SK-N-SH (cell line): Measurements from ENCODE around the gene SEMA3G. TPM values are rescaled to one million over a fixed set of nuclear protein-coding genes. Genes with fewer than 3 reads are reported as not detected.

Source experiments
- CTCF ChIA-PET: fragments of 300-600, 350-600 bp; formaldehyde crosslinking; extraction: SDS; loops from one replicate; lab custom pipeline; 2021; lab: Yijun Ruan, JAX
- POLR2A ChIA-PET: fragments of 350-600 bp; sonication (Branson Sonifier 250); formaldehyde crosslinking; extraction: SDS; loops from one replicate; lab custom pipeline; 2020; ENCODE audit warnings: antibody characterized with exemption, inconsistent platforms; lab: Yijun Ruan, JAX
- DNase-seq: peaks from one replicate; pipeline ENCODE4 v3.0.0; 2012
- H2AFZ ChIP-seq: fragments of 200-600 bp; sonication (generic); 2 replicates; pipeline ENCODE4 v1.8.1; 2016; ENCODE audit warnings: antibody characterized with exemption, mild to moderate bottlenecking, low read depth
- H3F3A ChIP-seq: fragments of 200-600 bp; sonication (generic); replicated peaks from 2 replicates; pipeline ENCODE3; 2016; ENCODE audit warnings: antibody characterized with exemption, mild to moderate bottlenecking; ENCODE audit not compliant: insufficient read depth
- H3K27ac ChIP-seq, 2 experiments: fragments of 200-500 bp in 1 of 2; fragments of 200-600 bp in 1 of 2; sonication (Bioruptor generic) in 1 of 2; sonication (generic), shearing (Covaris generic) in 1 of 2; 2 replicates each; pipeline versions ENCODE4 v1.5.1 to v1.6.1; 2014 to 2016; ENCODE audit warnings: low read depth in 2 of 2, inconsistent platforms in 1 of 2, low read length in 1 of 2, mild to moderate bottlenecking in 1 of 2, mixed read lengths in 1 of 2
- H3K27me3 ChIP-seq: fragments of 200-600 bp; sonication (generic), shearing (Covaris generic); 2 replicates; pipeline ENCODE4 v1.6.1; 2016; ENCODE audit warnings: mixed run types; ENCODE audit not compliant: insufficient read depth
- H3K36me3 ChIP-seq, 2 experiments: fragments of 200-500 bp in 1 of 2; fragments of 200-600 bp in 1 of 2; sonication (Bioruptor generic) in 1 of 2; sonication (generic) in 1 of 2; replicated peaks in 1 of 2; 2 replicates each; pipeline versions ENCODE3 to v1.5.1; 2014 to 2016; ENCODE audit warnings: low read length in 1 of 2, mild to moderate bottlenecking in 1 of 2; ENCODE audit not compliant: insufficient read depth in 2 of 2, control insufficient read depth in 1 of 2
- H3K4me1 ChIP-seq, 2 experiments: fragments of 200-500 bp in 1 of 2; fragments of 200-600 bp in 1 of 2; sonication (Bioruptor generic) in 1 of 2; sonication (generic), shearing (Covaris generic) in 1 of 2; 2 replicates each; pipeline versions ENCODE4 v1.5.1 to v1.6.1; 2014 to 2016; ENCODE audit warnings: low read depth in 1 of 2, low read length in 1 of 2, mixed run types in 1 of 2; ENCODE audit not compliant: insufficient read depth in 2 of 2, control insufficient read depth in 1 of 2
- H3K4me2 ChIP-seq: fragments of 200-600 bp; sonication (generic), shearing (Covaris generic); 2 replicates; pipeline ENCODE4 v1.6.1; 2017; ENCODE audit warnings: mixed run types
- H3K4me3 ChIP-seq, 2 experiments: fragments of 200-500 bp in 1 of 2; fragments of 200-600 bp in 1 of 2; sonication (Bioruptor generic) in 1 of 2; sonication (generic), shearing (Covaris generic) in 1 of 2; 2 replicates each; pipeline versions ENCODE4 v1.5.1 to v1.8.1; 2014 to 2016; ENCODE audit warnings: low read depth in 2 of 2, inconsistent platforms in 1 of 2, low read length in 1 of 2, mild to moderate bottlenecking in 1 of 2, mixed read lengths in 1 of 2, moderate library complexity in 1 of 2
- H3K79me2 ChIP-seq: fragments of 200-600 bp; sonication (generic); 2 replicates; pipeline ENCODE4 v1.8.1; 2017; ENCODE audit warnings: mild to moderate bottlenecking; ENCODE audit not compliant: insufficient read depth
- H3K9ac ChIP-seq: fragments of 200-600 bp; sonication (generic); 2 replicates; pipeline ENCODE4 v1.6.1; 2017; ENCODE audit warnings: mixed run types
- H3K9me2 ChIP-seq: fragments of 200-600 bp; sonication (generic); 2 replicates; pipeline ENCODE4 v1.6.1; 2017; ENCODE audit warnings: mixed run types
- H3K9me3 ChIP-seq: fragments of 200-600 bp; sonication (generic); 2 replicates; pipeline ENCODE4 v1.6.1; 2017; ENCODE audit warnings: mixed run types, mild to moderate bottlenecking, moderate library complexity
- H4K20me1 ChIP-seq: fragments of 200-600 bp; sonication (generic); 2 replicates; pipeline ENCODE4 v1.6.1; 2017; ENCODE audit warnings: mild to moderate bottlenecking, mixed run types; ENCODE audit not compliant: insufficient read depth
- ELF1 ChIP-seq: IDR thresholded peaks from 2 replicates; pipeline ENCODE4 v1.4.0; 2012
- EZH2phosphoT487 ChIP-seq: fragments of 200-600 bp; sonication (generic); IDR thresholded peaks from 2 replicates; pipeline ENCODE4 v1.6.1; 2017; ENCODE audit warnings: low read depth, mixed run types, mild to moderate bottlenecking, antibody characterized with exemption, moderate library complexity, borderline replicate concordance
- FOSL2 ChIP-seq: IDR thresholded peaks from 2 replicates; pipeline ENCODE4 v1.4.0; 2012; ENCODE audit warnings: low read depth, mild to moderate bottlenecking, moderate library complexity, borderline replicate concordance
- FOXM1 ChIP-seq: IDR thresholded peaks from 2 replicates; pipeline ENCODE4 v1.4.0; 2012; ENCODE audit warnings: low read depth, mild to moderate bottlenecking
- GATA2 ChIP-seq: sonication (generic); formaldehyde crosslinking; IDR thresholded peaks from 2 replicates; pipeline ENCODE4 v1.5.0; 2020; ENCODE audit warnings: mild to moderate bottlenecking, missing genetic modification reagents
- NRF1 ChIP-seq: IDR thresholded peaks from 2 replicates; pipeline ENCODE4 v1.6.1; 2012; ENCODE audit warnings: low read depth, mild to moderate bottlenecking, low read length
- PBX3 ChIP-seq: IDR thresholded peaks from 2 replicates; pipeline ENCODE4; 2012
- RFX5 ChIP-seq: IDR thresholded peaks from 2 replicates; pipeline ENCODE4 v1.6.1; 2012; ENCODE audit warnings: mild to moderate bottlenecking, improper control_type of control experiment, low read length
- TAF1 ChIP-seq: IDR thresholded peaks from 2 replicates; pipeline ENCODE4 v1.6.1; 2012; ENCODE audit warnings: low read depth, mild to moderate bottlenecking, low read length, moderate library complexity, borderline replicate concordance
- TCF12 ChIP-seq: IDR thresholded peaks from 2 replicates; pipeline ENCODE4 v1.4.0; 2012
- YY1 ChIP-seq: IDR thresholded peaks from 2 replicates; pipeline ENCODE4 v1.4.0; 2012; ENCODE audit warnings: low read depth, mild to moderate bottlenecking
- WGBS: methylation state at CpG from one replicate; pipeline ENCODE4 v1.1.6; 2017; ENCODE audit warnings: low lambda C conversion rate; 5-methylcytosine and 5-hydroxymethylcytosine counted together
- polyA plus RNA-seq, 3 experiments: library from polyadenylated mRNA; depleted of rRNA; stranded (reverse); fragments of >200 nt; gene quantifications; 2 replicates each; pipeline ENCODE4 v1.2.3, GENCODE V29; 2012
- TF ChIP-seq, protein P1 (sequence below): fragments of 150-350 bp; IDR thresholded peaks from 2 replicates; pipeline ENCODE4 v1.6.1; 2016; ENCODE audit warnings: mild to moderate bottlenecking, low read depth, low read length

SEMA3G gene
- polyA plus RNA-seq, 1 of the 3 experiments (the other 2 are of a cell fraction) = 0.13 TPM

- no peak for TF ChIP-seq FOSL2
- TF ChIP-seq NRF1 = no peak
- no peak for TF ChIP-seq FOXM1
- TF ChIP-seq, protein P1, sequence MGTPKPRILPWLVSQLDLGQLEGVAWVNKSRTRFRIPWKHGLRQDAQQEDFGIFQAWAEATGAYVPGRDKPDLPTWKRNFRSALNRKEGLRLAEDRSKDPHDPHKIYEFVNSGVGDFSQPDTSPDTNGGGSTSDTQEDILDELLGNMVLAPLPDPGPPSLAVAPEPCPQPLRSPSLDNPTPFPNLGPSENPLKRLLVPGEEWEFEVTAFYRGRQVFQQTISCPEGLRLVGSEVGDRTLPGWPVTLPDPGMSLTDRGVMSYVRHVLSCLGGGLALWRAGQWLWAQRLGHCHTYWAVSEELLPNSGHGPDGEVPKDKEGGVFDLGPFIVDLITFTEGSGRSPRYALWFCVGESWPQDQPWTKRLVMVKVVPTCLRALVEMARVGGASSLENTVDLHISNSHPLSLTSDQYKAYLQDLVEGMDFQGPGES = no peak
- no peak for TF ChIP-seq TCF12
- no peak for DNase-seq
- peaks cover 6% of the 10 kb centered on the region for H4K20me1 ChIP-seq
- H3K4me1 ChIP-seq = peaks cover 8 to 29% of the 10 kb centered on the region in 2 experiments
- CTCF ChIA-PET = interaction anchor here (0.7 to 16.5 kb wide), 6 partner anchors 19 to 649 kb away, joined by 3 to 578 read pairs (median 4); no protein-coding TSS in a partner anchor
- H3F3A ChIP-seq = peaks cover 4% of the 10 kb centered on the region
- H3K9me2 ChIP-seq = no peaks in the 10 kb centered on the region
- H3K9me3 ChIP-seq = no peaks in the 10 kb centered on the region
- peak within 1 kb of the TSS in 1 of 2 experiments; percentile 29; a peak in 2 of 4 replicates for H3K27ac ChIP-seq
- peak within 1 kb of the TSS; percentile 15; the same call in 1 of the 2 replicates for H3K9ac ChIP-seq
- H2AFZ ChIP-seq = peak within 1 kb of the TSS; percentile 82; the same call in 1 of the 2 replicates
- peaks cover 12 to 15% of the 10 kb centered on the region in 2 experiments for H3K36me3 ChIP-seq
- WGBS = 81% methylated on average over 10 of the region's 16 CpGs
- H3K79me2 ChIP-seq = peaks cover 35% of the 10 kb centered on the region
- POLR2A ChIA-PET = interaction anchor here (0.6 kb wide), 2 partner anchors 117 to 286 kb away, joined by 3 to 4 read pairs; no protein-coding TSS in a partner anchor
- no peak within 1 kb of the TSS for H3K4me3 ChIP-seq
- H3K27me3 ChIP-seq = no peaks in the 10 kb centered on the region
- peak within 1 kb of the TSS; percentile 99 for H3K4me2 ChIP-seq
These were observed 8.8 kb upstream of the SEMA3G start, which contains the start of gene TNNC1 for GRCh38 chr3:52453496-52454249. TSS of gene TNNC1 (minus strand) at chr3:52454041. CDS start at chr3:52454015, 26 bp downstream.

DNA sequence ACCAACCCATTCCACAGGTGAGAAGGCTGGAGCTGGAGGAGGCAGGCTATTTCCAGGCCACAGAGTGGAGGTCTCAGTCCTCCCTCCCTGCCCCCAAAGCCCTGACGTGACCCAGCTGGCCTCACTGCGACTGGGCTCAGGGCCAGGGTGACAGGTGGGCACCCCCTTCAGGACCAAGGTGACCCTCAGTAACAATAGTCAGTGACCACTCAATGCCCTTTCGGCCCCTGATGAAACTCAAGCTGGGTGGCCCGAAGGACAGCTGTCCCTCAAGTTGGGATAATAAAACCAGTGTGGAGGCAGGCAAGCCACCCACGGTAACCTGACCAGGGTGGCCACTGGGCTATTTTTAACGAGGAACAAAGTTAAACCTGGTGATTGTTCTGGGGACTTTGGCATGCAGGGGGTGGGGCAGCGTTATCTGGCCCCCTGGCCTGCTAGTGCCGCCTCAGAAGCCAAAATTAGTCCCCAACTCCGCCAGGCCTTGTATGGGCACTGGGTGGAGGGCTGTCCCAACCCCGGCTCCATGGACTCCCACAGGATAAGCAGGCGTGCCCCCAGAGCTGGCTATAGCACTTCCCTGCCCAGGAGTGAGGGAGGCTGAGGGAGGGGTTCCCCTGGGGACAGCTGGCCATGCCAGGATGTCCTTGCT is 7.8 kb upstream of the SEMA3G start:
- Histone ChIP-seq H2AFZ (no peak overlapping the region), H3K27ac (no peak overlapping the region)
- TF ChIP-seq PBX3 = no peak
- TF ChIP-seq RFX5 = no peak
- no peak for TF ChIP-seq ELF1
- no peak for TF ChIP-seq EZH2phosphoT487
- no peak for TF ChIP-seq GATA2 (CRISPR knock-in tag)
- no peak for TF ChIP-seq YY1
- no peak for TF ChIP-seq TAF1
- TF ChIP-seq, all 33 proteins: peak for 0
- H3K9me3 ChIP-seq = no peaks in the 10 kb centered on the region
- peaks cover 26% of the 10 kb centered on the region for H3K79me2 ChIP-seq
- no peak overlapping the region for H3K4me3 ChIP-seq
- 72% methylated on average over 5 of the region's 11 CpGs for WGBS
- H3K9me2 ChIP-seq = no peaks in the 10 kb centered on the region
- no peak overlapping the region for H3K4me2 ChIP-seq
- H3K27me3 ChIP-seq = no peaks in the 10 kb centered on the region
- H4K20me1 ChIP-seq = peaks cover 6% of the 10 kb centered on the region
- H3K9ac ChIP-seq = no peak overlapping the region
- H3K4me1 ChIP-seq = peaks cover 8 to 28% of the 10 kb centered on the region in 2 experiments
- H3K36me3 ChIP-seq = peaks cover 2 to 5% of the 10 kb centered on the region in 2 experiments
- DNase-seq = no peak
- CTCF ChIA-PET = interaction anchor here (1.2 to 16.5 kb wide), 3 partner anchors 20 to 113 kb away, joined by 4 to 578 read pairs (median 5); no protein-coding TSS in a partner anchor
- peaks cover 4% of the 10 kb centered on the region for H3F3A ChIP-seq
- POLR2A ChIA-PET = no interaction called here
